PFSK-1 (cell line): ENCODE results near the gene ARHGEF7.

Experiments used
- FOXP2 ChIP-seq: optimal IDR thresholded peaks from 2 replicates; pipeline ENCODE3; 2011; ENCODE audit warnings: borderline replicate concordance, control low read depth, inconsistent platforms; ENCODE audit not compliant: insufficient read depth; ENCODE audit errors: extremely low read length, extremely low read depth
- POLR2AphosphoS5 ChIP-seq: IDR thresholded peaks from 2 replicates; pipeline ENCODE4 v1.6.1; 2012; ENCODE audit warnings: low read depth, mild to moderate bottlenecking, control low read depth, low read length, moderate library complexity
- REST ChIP-seq, 2 experiments: IDR thresholded peaks; 2 replicates each; pipeline versions ENCODE4 v1.6.1 to v1.8.0; 2011 to 2012; ENCODE audit warnings: low read depth in 2 of 2, low read length in 2 of 2, control low read depth in 1 of 2, inconsistent platforms in 1 of 2, mild to moderate bottlenecking in 1 of 2, moderate library complexity in 1 of 2; ENCODE audit not compliant: insufficient read depth in 1 of 2
- SIN3A ChIP-seq: IDR thresholded peaks from 2 replicates; pipeline ENCODE4 v1.6.1; 2012; ENCODE audit warnings: mild to moderate bottlenecking, low read length, moderate library complexity, borderline replicate concordance; ENCODE audit not compliant: insufficient read depth
- TAF1 ChIP-seq: IDR thresholded peaks from 2 replicates; pipeline ENCODE4 v1.6.1; 2012; ENCODE audit warnings: low read length, control low read depth, borderline replicate concordance; ENCODE audit not compliant: insufficient read depth

ARHGEF7 gene

GRCh38 chr13:111343186-111343805 lies 228.2 kb downstream of the ARHGEF7 start:
- no peak for TF ChIP-seq TAF1
- no peak for TF ChIP-seq REST (IDR thresholded peaks at IDR 0.05; ENCODE audit: insufficient read depth in 1 of 2, low read depth in 2 of 2, low read length in 2 of 2)

- TF ChIP-seq REST (IDR thresholded peaks at IDR 0.05; ENCODE audit: insufficient read depth in 1 of 2, low read depth in 2 of 2, low read length in 2 of 2) (no peak), POLR2AphosphoS5 (no peak), FOXP2 (no peak), TAF1 (no peak), SIN3A (no peak)
These were observed 229.5 kb downstream of the ARHGEF7 start for GRCh38 chr13:111344471-111345191.

- TF ChIP-seq TAF1 (no peak), POLR2AphosphoS5 (no peak)
These were observed 230.6 kb downstream of the ARHGEF7 start for GRCh38 chr13:111345682-111346081.

- TF ChIP-seq SIN3A = no peak
- no peak for TF ChIP-seq TAF1
These were observed 231.1 kb downstream of the ARHGEF7 start for GRCh38 chr13:111346101-111346680.

- TF ChIP-seq SIN3A (no peak), FOXP2 (no peak), REST (IDR thresholded peaks at IDR 0.05; ENCODE audit: insufficient read depth in 1 of 2, low read depth in 2 of 2, low read length in 2 of 2) (no peak), POLR2AphosphoS5 (no peak), TAF1 (no peak)
These were observed 232.3 kb downstream of the ARHGEF7 start for GRCh38 chr13:111347438-111347837.

- TF ChIP-seq TAF1 (no peak), FOXP2 (no peak), SIN3A (no peak), REST (IDR thresholded peaks at IDR 0.05; ENCODE audit: insufficient read depth in 1 of 2, low read depth in 2 of 2, low read length in 2 of 2) (no peak), POLR2AphosphoS5 (no peak)
These were observed 238.4 kb downstream of the ARHGEF7 start for GRCh38 chr13:111353508-111353907.
